Neural cell (in vitro differentiated cells): ENCODE results near the gene CDK6. TPM values are rescaled to one million over a fixed set of nuclear protein-coding genes. Genes with fewer than 3 reads are reported as not detected.

Experiments
- H2AFZ ChIP-seq: fragments of 200-600, 300-800 bp; sonication (generic), shearing (Covaris generic); 2 replicates; pipeline ENCODE4 v1.6.0; 2014; ENCODE audit warnings: low read depth, mild to moderate bottlenecking, antibody characterized with exemption, low read length, moderate library complexity
- H3F3A ChIP-seq: fragments of 200-600 bp; shearing (Covaris generic); 2 replicates; pipeline ENCODE4 v1.6.1; 2016; ENCODE audit warnings: mild to moderate bottlenecking, moderate library complexity, mixed read lengths, antibody characterized with exemption, low read length; ENCODE audit not compliant: insufficient read depth, poor library complexity, severe bottlenecking
- H3K27ac ChIP-seq: fragments of 200-600, 300-800 bp; sonication (generic), shearing (Covaris generic); 2 replicates; pipeline ENCODE4 v1.5.1; 2014; ENCODE audit warnings: mild to moderate bottlenecking, low read length, moderate library complexity
- H3K27me3 ChIP-seq: fragments of 300-800, 200-600 bp; sonication (generic), shearing (Covaris generic); 2 replicates; pipeline ENCODE4 v1.6.0; 2014; ENCODE audit warnings: mild to moderate bottlenecking, low read depth, low read length, moderate library complexity; ENCODE audit not compliant: insufficient read depth
- H3K36me3 ChIP-seq: fragments of 300-800, 200-600 bp; sonication (generic), shearing (Covaris generic); 2 replicates; pipeline ENCODE4 v1.5.1; 2014; ENCODE audit warnings: mild to moderate bottlenecking, antibody characterized with exemption, low read length, moderate library complexity; ENCODE audit not compliant: insufficient read depth
- H3K4me2 ChIP-seq: fragments of 300-800, 200-600 bp; sonication (generic), shearing (Covaris generic); 2 replicates; pipeline ENCODE4 v1.6.0; 2014; ENCODE audit warnings: mild to moderate bottlenecking, low read length
- H3K4me3 ChIP-seq: fragments of 300-800, 200-600 bp; sonication (generic), shearing (Covaris generic); 2 replicates; pipeline ENCODE4 v1.5.1; 2014; ENCODE audit warnings: mild to moderate bottlenecking, low read length, moderate library complexity
- H3K79me2 ChIP-seq: fragments of 200-600 bp; shearing (Covaris generic); replicated peaks from 2 replicates; pipeline ENCODE4 v1.6.0; 2014; ENCODE audit warnings: mild to moderate bottlenecking, low read length, moderate library complexity; ENCODE audit not compliant: insufficient read depth
- H3K9ac ChIP-seq: fragments of 300-800, 200-600 bp; sonication (generic), shearing (Covaris generic); 2 replicates; pipeline ENCODE4 v1.6.1; 2016; ENCODE audit warnings: mild to moderate bottlenecking, low read length, mixed read lengths
- H3K9me2 ChIP-seq: fragments of 200-600 bp; shearing (Covaris generic); 2 replicates; pipeline ENCODE4 v1.6.1; 2016; ENCODE audit warnings: mild to moderate bottlenecking, low read length, mixed read lengths; ENCODE audit not compliant: insufficient read depth
- H3K9me3 ChIP-seq: fragments of 200-600, 300-800 bp; sonication (generic), shearing (Covaris generic); 2 replicates; pipeline ENCODE4 v1.6.1; 2016; ENCODE audit warnings: mild to moderate bottlenecking, mixed run types, low read length, moderate library complexity, mixed read lengths
- H4K20me1 ChIP-seq: fragments of 200-600 bp; shearing (Covaris generic); 2 replicates; pipeline ENCODE4 v1.6.1; 2016; ENCODE audit warnings: mild to moderate bottlenecking, mixed run types; ENCODE audit not compliant: insufficient read depth
- CTCF ChIP-seq: fragments of 450-650 bp; IDR thresholded peaks from 2 replicates; pipeline ENCODE4 v1.5.1; 2014; ENCODE audit warnings: antibody characterized with exemption, mild to moderate bottlenecking, moderate library complexity; ENCODE audit not compliant: poor library complexity, severe bottlenecking
- EP300 ChIP-seq: fragments of 450-650 bp; conservative IDR thresholded peaks from 2 replicates; pipeline ENCODE4 v1.6.1; 2014; ENCODE audit warnings: antibody characterized with exemption, mild to moderate bottlenecking, moderate library complexity; ENCODE audit not compliant: poor library complexity, severe bottlenecking
- EZH2 ChIP-seq: fragments of 200-600, 300-800 bp; shearing (Covaris generic), sonication (generic); IDR thresholded peaks from 2 replicates; pipeline ENCODE4 v1.6.1; 2014; ENCODE audit warnings: antibody characterized with exemption, low read length, borderline replicate concordance, mild to moderate bottlenecking; ENCODE audit not compliant: insufficient read depth, poor library complexity, severe bottlenecking
- MXI1 ChIP-seq: fragments of 450-650 bp; conservative IDR thresholded peaks from 2 replicates; pipeline ENCODE4 v1.6.1; 2014; ENCODE audit warnings: antibody characterized with exemption, mild to moderate bottlenecking; ENCODE audit not compliant: poor library complexity, severe bottlenecking
- POLR2AphosphoS5 ChIP-seq: IDR thresholded peaks from 2 replicates; pipeline ENCODE4 v1.6.1; 2012
- RAD21 ChIP-seq: fragments of 450-650 bp; conservative IDR thresholded peaks from 2 replicates; pipeline ENCODE4 v1.6.1; 2014; ENCODE audit warnings: antibody characterized with exemption, mild to moderate bottlenecking, moderate library complexity
- REST ChIP-seq: IDR thresholded peaks from 2 replicates; pipeline ENCODE4 v1.6.1; 2012; ENCODE audit warnings: borderline replicate concordance
- SMC3 ChIP-seq: fragments of 450-650 bp; conservative IDR thresholded peaks from 2 replicates; pipeline ENCODE4 v1.6.1; 2014; ENCODE audit warnings: antibody characterized with exemption, mild to moderate bottlenecking, moderate library complexity; ENCODE audit not compliant: poor library complexity
- TAF1 ChIP-seq: IDR thresholded peaks from 2 replicates; pipeline ENCODE4 v1.6.1; 2012; ENCODE audit warnings: low read depth
- polyA plus RNA-seq: library from polyadenylated mRNA; depleted of rRNA; stranded (reverse); fragments of >200 nt; gene quantifications from 2 replicates; pipeline ENCODE4 v1.2.3, GENCODE V29; 2014

The CDK6 gene
- polyA plus RNA-seq, 1 donor from 2014 or later = 4.1 TPM

- no peak for TF ChIP-seq EP300
- no peak for TF ChIP-seq SMC3
These were observed 81.3 kb downstream of the CDK6 start (continued) for GRCh38 chr7:92754919-92755581.

- Histone ChIP-seq H3K4me2 (no peak overlapping the region), H3F3A (no peaks in the 10 kb centered on the region), H3K27ac (no peak overlapping the region), H4K20me1 (no peaks in the 10 kb centered on the region), H3K79me2 (no peaks in the 10 kb centered on the region), H3K4me3 (no peak overlapping the region), H3K27me3 (no peaks in the 10 kb centered on the region), H3K9me3 (no peaks in the 10 kb centered on the region), H3K9ac (no peak overlapping the region), H3K9me2 (no peaks in the 10 kb centered on the region), H3K36me3 (no peaks in the 10 kb centered on the region), H2AFZ (no peak overlapping the region)
- no peak for TF ChIP-seq TAF1
- TF ChIP-seq EZH2 = no peak
- no peak for TF ChIP-seq POLR2AphosphoS5
- TF ChIP-seq EP300 = no peak
- no peak for TF ChIP-seq MXI1
- TF ChIP-seq REST = no peak
- TF ChIP-seq SMC3 = no peak
- no peak for TF ChIP-seq CTCF
- TF ChIP-seq RAD21 = no peak
These were observed 82.8 kb downstream of the CDK6 start for GRCh38 chr7:92753614-92754013.

- Histone ChIP-seq H4K20me1 (no peaks in the 10 kb centered on the region), H3K79me2 (no peaks in the 10 kb centered on the region), H3K36me3 (no peaks in the 10 kb centered on the region), H3K9me2 (no peaks in the 10 kb centered on the region), H3F3A (no peaks in the 10 kb centered on the region), H3K9me3 (no peaks in the 10 kb centered on the region), H2AFZ (no peak overlapping the region), H3K4me3 (no peak overlapping the region), H3K9ac (no peak overlapping the region), H3K27me3 (no peaks in the 10 kb centered on the region), H3K27ac (no peak overlapping the region), H3K4me2 (no peak overlapping the region)
- TF ChIP-seq TAF1 (no peak), RAD21 (no peak), SMC3 (no peak), REST (no peak), EP300 (no peak), CTCF (no peak), MXI1 (no peak), EZH2 (no peak), POLR2AphosphoS5 (no peak)
These were observed 84.2 kb downstream of the CDK6 start for GRCh38 chr7:92751902-92752901.
